Panc1 (cell line): ENCODE data around the gene SPATA22. TPM values are rescaled to one million over a fixed set of nuclear protein-coding genes. Genes with fewer than 3 reads are reported as not detected.
"Not testable (repeated sequence)": the region's sequence is repeated elsewhere in the genome, so short reads cannot be mapped to it uniquely, and the experiment has no call there.

ENCODE experiments used
- ATAC-seq: fragments of 200-7000 bp; cut with Tn5 transposase; 2 replicates; pipeline ENCODE4 v1.9.1; 2020; ENCODE audit warnings: mild to moderate bottlenecking, moderate library complexity
- BruUV-seq: library from RNA; stranded (reverse); fragments of 400-500 nt; replicated peaks from 2 replicates; lab custom pipeline; 2021; lab: Mats Ljungman, UMichigan
- CTCF ChIA-PET: fragments of 300-600 bp; sonication (Branson Sonifier 250); formaldehyde crosslinking; loops from one replicate; lab custom pipeline; 2022; ENCODE audit warnings: antibody characterized with exemption; lab: Charles Lee
- POLR2A ChIA-PET: fragments of 300-600 bp; sonication (Branson Sonifier 250); formaldehyde crosslinking; loops from one replicate; lab custom pipeline; 2022; ENCODE audit warnings: antibody characterized with exemption; lab: Charles Lee
- DNase-seq: peaks from one replicate; pipeline ENCODE4 v3.0.0-alpha.2; 2010; ENCODE audit warnings: low read depth, low spot score
- H3K27ac ChIP-seq: 2 replicates; pipeline ENCODE4 v1.5.1; 2011; ENCODE audit warnings: mild to moderate bottlenecking, low read length, inconsistent platforms
- H3K27me3 ChIP-seq: fragments of 200-500 bp; sonication (Bioruptor generic); 2 replicates; pipeline ENCODE4 v1.6.0; 2014; ENCODE audit warnings: low read length, inconsistent platforms; ENCODE audit not compliant: control insufficient read depth, insufficient read depth
- H3K36me3 ChIP-seq: fragments of 200-500 bp; sonication (Bioruptor generic); 2 replicates; pipeline ENCODE4 v1.5.1; 2014; ENCODE audit warnings: inconsistent platforms, mild to moderate bottlenecking, low read length, moderate library complexity; ENCODE audit not compliant: control insufficient read depth, insufficient read depth
- H3K4me1 ChIP-seq: 2 replicates; pipeline ENCODE4 v1.5.1; 2011; ENCODE audit warnings: inconsistent platforms, mild to moderate bottlenecking, low read length, moderate library complexity; ENCODE audit not compliant: control insufficient read depth, insufficient read depth
- H3K4me3 ChIP-seq, 2 experiments: 2 replicates each; pipeline ENCODE4 v1.5.1; 2011 to 2012; ENCODE audit warnings: low read depth in 2 of 2, low read length in 2 of 2, mild to moderate bottlenecking in 2 of 2, inconsistent platforms in 1 of 2, moderate library complexity in 1 of 2
- H3K9me3 ChIP-seq: fragments of 200-500 bp; sonication (Bioruptor generic); 2 replicates; pipeline ENCODE4 v1.5.1; 2014; ENCODE audit warnings: low read depth, mild to moderate bottlenecking, inconsistent platforms, low read length, moderate library complexity; ENCODE audit not compliant: control insufficient read depth, insufficient read depth
- CTCF ChIP-seq: fragments of 450-650 bp; IDR thresholded peaks from 2 replicates; pipeline ENCODE4 v1.5.1; 2017; ENCODE audit warnings: mild to moderate bottlenecking
- POLR2AphosphoS5 ChIP-seq: IDR thresholded peaks from 2 replicates; pipeline ENCODE4 v1.6.1; 2012; ENCODE audit warnings: mild to moderate bottlenecking, low read depth, low read length, moderate library complexity
- REST ChIP-seq, 2 experiments: IDR thresholded peaks; 2 replicates each; pipeline ENCODE4 v1.6.1; 2011 to 2012; ENCODE audit warnings: low read depth in 2 of 2, control low read depth in 1 of 2, low read length in 1 of 2, mild to moderate bottlenecking in 1 of 2, moderate library complexity in 1 of 2; ENCODE audit not compliant: insufficient read depth in 1 of 2
- SIN3A ChIP-seq: IDR thresholded peaks from 2 replicates; pipeline ENCODE4 v1.6.1; 2012; ENCODE audit warnings: low read depth, mild to moderate bottlenecking, low read length, moderate library complexity, borderline replicate concordance; ENCODE audit not compliant: insufficient read depth
- TCF7L2 ChIP-seq: IDR thresholded peaks from 2 replicates; pipeline ENCODE4 v1.6.1; 2011; ENCODE audit warnings: mild to moderate bottlenecking, low read depth, low read length, inconsistent platforms
- in situ Hi-C: cut with HindIII; loops from 2 replicates; pipeline ENCODE4 v1.10.0; 2016; ENCODE audit warnings: low sequenced_read_pairs, low pct_unique_long_range_greater_than_20kb
- intact Hi-C: fragments of 100-400 bp; cut with micrococcal nuclease; formaldehyde crosslinking; loops from one replicate; pipeline ENCODE4 v1.10.0; 2022; ENCODE audit not compliant: unreplicated experiment
- total RNA-seq: library from RNA; stranded (reverse); gene quantifications from one replicate; pipeline ENCODE4 v1.2.1, GENCODE V29; 2021; ENCODE audit not compliant: unreplicated experiment

The SPATA22 gene
- total RNA-seq, 1 experiment from 2014 or later: not detected

GRCh38 chr17:3415610-3416009, 56.0 kb downstream of the SPATA22 start:
- intact Hi-C loops: no loop called here
- ATAC-seq (no peak), DNase-seq (no peak)
- Histone ChIP-seq H3K4me1 (no peaks in the 10 kb centered on the region), H3K9me3 (no peaks in the 10 kb centered on the region), H3K27me3 (no peaks in the 10 kb centered on the region), H3K4me3 (no peak overlapping the region), H3K36me3 (no peaks in the 10 kb centered on the region), H3K27ac (no peak overlapping the region)
- BruUV-seq: no TSS peak
- TF ChIP-seq POLR2AphosphoS5: no peak
- no peak for TF ChIP-seq SIN3A
- no peak for TF ChIP-seq CTCF
- no peak for TF ChIP-seq TCF7L2
- no peak for TF ChIP-seq REST (IDR thresholded peaks at IDR 0.05; ENCODE audit: insufficient read depth in 1 of 2, low read depth in 2 of 2, low read length in 1 of 2)
- in situ Hi-C loops: no loop called here
- ChIA-PET POLR2A (no interaction called here), CTCF (no interaction called here)

GRCh38 chr17:3412216-3412615, 59.4 kb downstream of the SPATA22 start:
- H3K27ac ChIP-seq, CTCF ChIA-PET, POLR2A ChIA-PET, H3K9me3 ChIP-seq, H3K4me1 ChIP-seq, intact Hi-C loops, H3K4me3 ChIP-seq, H3K36me3 ChIP-seq, H3K27me3 ChIP-seq, BruUV-seq, in situ Hi-C loops, ATAC-seq, DNase-seq: not testable (repeated sequence)

GRCh38 chr17:3411070-3411469, 60.5 kb downstream of the SPATA22 start, which contains the start of gene OR3A3:
OR3A3 (plus strand) TSS chr17:3411370.
- TF ChIP-seq TCF7L2 (no peak), SIN3A (no peak), REST (IDR thresholded peaks at IDR 0.05; ENCODE audit: insufficient read depth in 1 of 2, low read depth in 2 of 2, low read length in 1 of 2) (no peak), CTCF (no peak), POLR2AphosphoS5 (no peak)
- intact Hi-C loops (no loop called here), in situ Hi-C loops (no loop called here)
- BruUV-seq: no TSS peak
- Histone ChIP-seq H3K27ac (no peak within 1 kb of the TSS), H3K4me1 (no peaks in the 10 kb centered on the region), H3K9me3 (no peaks in the 10 kb centered on the region), H3K27me3 (no peaks in the 10 kb centered on the region), H3K36me3 (no peaks in the 10 kb centered on the region), H3K4me3 (no peak within 1 kb of the TSS)
- no peak for ATAC-seq
- POLR2A ChIA-PET: interaction anchor here (0.6 kb wide), 1 partner anchor 166 kb away, joined by 3 read pairs; no protein-coding TSS in a partner anchor
- CTCF ChIA-PET: no interaction called here
- no peak for DNase-seq
